ENCODE data around the gene ZMIZ1.

DNA sequence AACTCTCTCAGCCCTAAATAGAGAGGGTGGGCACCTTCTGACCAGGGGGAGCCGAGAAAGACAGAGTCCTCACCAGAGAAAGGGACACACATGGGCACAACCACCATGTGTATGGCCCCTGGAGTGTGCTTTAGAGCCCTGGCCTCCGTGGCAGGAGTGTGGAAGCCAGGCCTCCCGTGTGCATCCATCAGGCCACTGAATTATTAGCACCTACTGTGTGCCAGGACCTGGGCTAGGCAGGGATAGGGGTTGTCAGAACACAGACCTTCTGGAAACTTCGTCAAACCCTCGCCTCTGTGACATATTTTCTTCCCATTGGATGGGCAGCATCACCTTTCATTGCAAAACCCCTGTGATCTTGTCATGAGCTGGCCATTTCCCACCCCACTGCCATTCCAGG lies 78.5 kb downstream of the ZMIZ1 start:
- TF ChIP-seq, protein P1, sequence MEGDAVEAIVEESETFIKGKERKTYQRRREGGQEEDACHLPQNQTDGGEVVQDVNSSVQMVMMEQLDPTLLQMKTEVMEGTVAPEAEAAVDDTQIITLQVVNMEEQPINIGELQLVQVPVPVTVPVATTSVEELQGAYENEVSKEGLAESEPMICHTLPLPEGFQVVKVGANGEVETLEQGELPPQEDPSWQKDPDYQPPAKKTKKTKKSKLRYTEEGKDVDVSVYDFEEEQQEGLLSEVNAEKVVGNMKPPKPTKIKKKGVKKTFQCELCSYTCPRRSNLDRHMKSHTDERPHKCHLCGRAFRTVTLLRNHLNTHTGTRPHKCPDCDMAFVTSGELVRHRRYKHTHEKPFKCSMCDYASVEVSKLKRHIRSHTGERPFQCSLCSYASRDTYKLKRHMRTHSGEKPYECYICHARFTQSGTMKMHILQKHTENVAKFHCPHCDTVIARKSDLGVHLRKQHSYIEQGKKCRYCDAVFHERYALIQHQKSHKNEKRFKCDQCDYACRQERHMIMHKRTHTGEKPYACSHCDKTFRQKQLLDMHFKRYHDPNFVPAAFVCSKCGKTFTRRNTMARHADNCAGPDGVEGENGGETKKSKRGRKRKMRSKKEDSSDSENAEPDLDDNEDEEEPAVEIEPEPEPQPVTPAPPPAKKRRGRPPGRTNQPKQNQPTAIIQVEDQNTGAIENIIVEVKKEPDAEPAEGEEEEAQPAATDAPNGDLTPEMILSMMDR (IDR thresholded peaks at IDR 0.05): no peak
- TF ChIP-seq POLR2A (IDR thresholded peaks at IDR 0.05): no peak
